ENCODE measurements around the gene RASA4B.
"Not testable (repeated sequence)": the region's sequence is repeated elsewhere in the genome, so short reads cannot be mapped to it uniquely, and the experiment has no call there.

The RASA4B gene

GRCh38 chr7:102478314-102479208 lies 39.0 kb downstream of the RASA4B start, which contains the start of gene POLR2J:
Gene POLR2J, minus strand, starts transcription at chr7:102478922. Its CDS starts 62 bp downstream, at chr7:102478860.
- FAIRE-seq; DNase-seq (ENCODE audit: insufficient read length, low spot score): not testable (repeated sequence)

DNA sequence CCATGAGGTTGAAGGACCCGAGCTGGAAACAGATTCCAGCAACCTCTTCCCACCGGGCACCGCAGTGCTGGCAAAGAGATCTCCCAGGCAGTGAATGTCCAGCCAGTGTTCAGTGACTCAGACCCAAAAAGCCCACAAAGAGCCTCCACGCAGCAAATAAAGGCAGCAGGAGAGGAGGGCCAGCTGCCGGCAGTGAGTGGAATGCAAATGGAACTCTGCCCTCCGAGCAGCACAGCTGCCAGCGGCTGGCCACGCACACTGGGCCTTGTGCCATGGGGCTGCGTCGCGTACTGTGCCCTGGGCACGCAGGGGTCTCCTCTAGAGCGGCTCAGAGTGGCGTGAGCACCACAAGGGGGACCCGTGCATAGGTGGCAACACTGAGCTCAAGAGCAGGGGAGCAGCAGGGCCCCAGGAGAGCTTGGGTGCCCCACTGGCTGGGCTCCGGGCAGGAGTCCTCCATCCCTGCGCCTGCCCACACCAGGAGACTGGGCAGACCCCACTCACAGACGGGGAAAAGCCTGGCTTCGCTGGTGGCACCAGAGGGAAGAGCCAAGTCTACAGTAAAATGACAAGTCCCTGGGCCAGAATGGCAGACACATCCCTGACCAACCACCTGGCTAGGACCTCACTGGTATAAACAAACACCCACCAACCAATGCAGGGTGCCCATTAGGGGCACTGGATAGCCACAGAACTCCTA lies 42.7 kb downstream of the RASA4B start:
- DNase-seq (ENCODE audit: insufficient read length, low spot score); FAIRE-seq: not testable (repeated sequence)

- not testable (repeated sequence) for DNase-seq (ENCODE audit: insufficient read length, low spot score); FAIRE-seq
Observed at GRCh38 chr7:102474116-102474515, 43.5 kb downstream of the RASA4B start.

- no peak for DNase-seq (ENCODE audit: insufficient read length, low spot score)
- FAIRE-seq, result no peak
Observed at GRCh38 chr7:102473271-102473991, 44.1 kb downstream of the RASA4B start.

DNA sequence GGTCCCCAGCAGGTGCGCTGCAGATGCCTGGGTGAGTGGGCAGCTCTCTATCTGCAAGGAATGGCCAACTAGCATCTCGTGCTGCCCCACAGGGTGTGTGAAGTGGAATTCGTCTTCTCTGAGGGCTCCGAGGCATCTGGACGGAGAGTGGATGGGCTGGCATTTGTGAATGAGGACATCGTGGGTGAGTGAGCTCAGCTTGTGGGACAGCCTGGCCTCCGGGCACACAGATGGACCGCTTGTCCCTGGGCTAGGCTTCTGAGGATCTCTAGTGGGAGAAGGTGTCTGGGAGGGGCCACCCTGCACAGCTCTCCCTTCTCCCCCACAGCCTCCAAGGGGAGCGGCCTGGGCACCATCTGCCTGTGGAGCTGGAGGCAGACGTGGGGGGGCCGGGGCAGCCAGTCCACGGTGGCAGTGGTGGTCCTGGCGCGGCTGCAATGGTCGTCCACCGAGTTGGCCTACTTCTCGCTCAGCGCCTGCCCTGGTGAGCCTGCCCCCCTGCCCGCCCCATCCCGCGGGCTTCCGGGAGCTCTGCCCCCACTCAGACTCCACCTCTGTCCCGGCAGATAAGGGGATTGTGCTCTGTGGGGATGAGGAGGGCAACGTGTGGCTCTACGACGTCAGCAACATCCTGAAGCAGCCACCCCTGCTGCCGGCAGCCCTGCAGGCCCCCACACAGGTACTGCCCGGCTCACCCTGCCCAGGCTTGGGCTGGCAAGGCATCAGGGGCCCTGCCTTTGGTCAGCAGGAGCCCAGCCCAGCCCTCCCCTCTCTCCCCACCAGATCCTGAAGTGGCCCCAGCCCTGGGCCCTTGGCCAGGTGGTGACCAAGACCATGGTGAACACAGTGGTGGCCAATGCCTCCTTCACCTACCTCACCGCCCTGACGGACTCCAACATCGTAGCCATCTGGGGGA lies 45.2 kb downstream of the RASA4B start:
- DNase-seq (ENCODE audit: insufficient read length, low spot score) (no peak), FAIRE-seq (no peak)

- FAIRE-seq (no peak), DNase-seq (ENCODE audit: insufficient read length, low spot score) (no peak)
Observed at GRCh38 chr7:102471791-102472125, 45.8 kb downstream of the RASA4B start.

- FAIRE-seq, result no peak
- no peak for DNase-seq (ENCODE audit: insufficient read length, low spot score)
Observed at GRCh38 chr7:102469972-102470825, 47.4 kb downstream of the RASA4B start.

GRCh38 chr7:102469351-102469971 lies 48.1 kb downstream of the RASA4B start:
- FAIRE-seq (no peak), DNase-seq (ENCODE audit: insufficient read length, low spot score) (no peak)

- no peak for FAIRE-seq
- no peak for DNase-seq (ENCODE audit: insufficient read length, low spot score)
Observed at GRCh38 chr7:102468478-102469350, 48.9 kb downstream of the RASA4B start.

GRCh38 chr7:102467581-102468477 lies 49.7 kb downstream of the RASA4B start:
- DNase-seq (ENCODE audit: insufficient read length, low spot score) (no peak), FAIRE-seq (no peak)

DNA sequence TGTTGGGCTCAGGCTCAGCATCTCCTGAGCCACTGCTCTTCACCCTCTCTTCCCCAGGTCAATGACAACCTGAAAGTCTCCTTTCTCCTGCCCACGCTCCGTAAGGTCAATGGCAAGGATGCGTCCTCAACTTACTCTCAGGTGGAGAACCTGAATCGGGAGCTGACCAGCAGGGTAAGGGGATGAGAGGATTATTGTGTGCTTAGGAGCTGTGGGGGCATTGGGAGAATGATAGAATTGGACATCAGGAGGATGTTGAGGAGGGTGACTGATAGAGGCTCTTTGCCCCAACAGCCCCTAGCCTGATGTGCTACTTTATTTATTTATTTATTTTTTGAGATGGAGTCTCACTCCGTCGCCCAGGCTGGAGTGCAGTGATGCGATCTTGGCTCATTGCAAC lies 51.5 kb downstream of the RASA4B start:
- DNase-seq (ENCODE audit: insufficient read length, low spot score), result no peak
- FAIRE-seq, result no peak

DNA sequence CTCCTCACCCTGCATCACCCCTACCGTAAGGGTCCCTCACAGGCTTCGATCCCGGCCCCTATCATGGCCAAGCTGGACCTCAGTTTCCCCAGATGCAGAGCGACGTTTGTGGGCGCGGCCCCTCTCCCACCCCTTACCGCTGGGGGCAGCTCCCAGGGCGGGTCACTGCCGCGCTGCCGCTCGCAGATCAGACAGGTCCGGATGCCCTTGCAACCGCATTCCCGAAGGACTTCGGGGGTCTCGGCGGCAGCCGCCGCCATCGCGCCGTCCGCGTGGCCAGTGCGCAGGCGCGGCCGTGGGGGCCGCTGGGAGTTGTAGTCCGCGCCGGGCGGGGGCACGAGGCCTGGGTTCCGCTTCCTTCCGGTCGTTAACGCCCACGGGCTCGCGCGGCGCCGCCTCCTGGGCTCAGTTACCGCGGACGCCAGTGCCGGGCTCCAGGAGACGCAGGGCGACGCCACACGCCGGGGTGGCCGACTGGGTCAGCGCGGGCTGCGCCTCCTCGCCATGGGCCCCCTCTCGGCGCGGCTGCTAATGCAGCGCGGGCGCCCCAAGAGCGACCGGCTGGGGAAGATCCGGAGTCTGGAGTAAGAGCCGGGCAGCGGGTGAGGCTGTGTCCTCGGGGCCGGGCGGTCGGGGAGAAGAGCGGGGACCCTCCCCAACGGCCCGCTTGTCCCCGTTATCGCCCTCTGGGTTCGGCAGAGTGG lies 52.8 kb downstream of the RASA4B start, which contains the start of the genes ALKBH4 and LRWD1:
ALKBH4 (minus strand) TSS at position 287 of the 704 bp plus-strand sequence; CDS start at position 260, 27 bp downstream.
LRWD1 (plus strand) TSS at position 408 of the 704 bp plus-strand sequence; CDS start at position 505, 97 bp downstream.
- peak; percentile 99 for DNase-seq (ENCODE audit: insufficient read length, low spot score)
- peak; percentile 86 for FAIRE-seq

DNA sequence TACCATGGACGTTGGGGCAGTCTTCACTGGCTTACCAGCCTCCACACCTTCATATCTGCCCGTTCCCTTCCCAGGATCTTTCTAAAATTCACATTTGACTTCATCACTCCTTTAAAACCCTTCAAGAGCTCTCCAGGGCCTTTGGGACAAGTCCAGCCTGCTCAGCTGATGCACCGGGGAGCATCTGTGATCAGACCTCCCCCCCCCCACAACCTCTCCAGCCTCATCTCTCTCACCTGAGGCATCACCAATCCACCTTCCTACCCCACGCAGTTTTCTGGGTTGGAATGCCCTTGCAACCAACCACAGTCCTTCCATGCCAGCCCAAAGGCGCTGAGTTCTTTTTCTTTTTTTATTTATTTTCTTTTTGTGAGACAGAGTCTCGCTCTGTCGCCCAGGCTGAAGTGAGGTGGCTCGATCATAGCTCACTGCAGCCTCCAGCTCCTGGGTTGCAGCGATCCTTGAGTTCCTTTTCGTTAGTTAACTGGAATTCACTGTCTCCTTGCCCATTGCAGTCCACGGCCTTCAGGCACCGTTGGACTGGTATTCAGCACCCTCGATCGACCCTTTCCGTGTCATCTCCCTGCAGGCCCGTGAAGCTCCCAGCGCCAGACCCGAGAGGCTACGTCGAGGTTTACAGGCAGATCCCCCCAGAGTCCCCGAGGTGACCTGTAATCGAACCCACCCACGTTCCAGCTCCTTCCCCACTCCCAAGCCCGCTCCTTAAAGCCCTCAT lies 53.6 kb downstream of the RASA4B start:
- peak; percentile 23 for FAIRE-seq
- no peak for DNase-seq (ENCODE audit: insufficient read length, low spot score)

DNA sequence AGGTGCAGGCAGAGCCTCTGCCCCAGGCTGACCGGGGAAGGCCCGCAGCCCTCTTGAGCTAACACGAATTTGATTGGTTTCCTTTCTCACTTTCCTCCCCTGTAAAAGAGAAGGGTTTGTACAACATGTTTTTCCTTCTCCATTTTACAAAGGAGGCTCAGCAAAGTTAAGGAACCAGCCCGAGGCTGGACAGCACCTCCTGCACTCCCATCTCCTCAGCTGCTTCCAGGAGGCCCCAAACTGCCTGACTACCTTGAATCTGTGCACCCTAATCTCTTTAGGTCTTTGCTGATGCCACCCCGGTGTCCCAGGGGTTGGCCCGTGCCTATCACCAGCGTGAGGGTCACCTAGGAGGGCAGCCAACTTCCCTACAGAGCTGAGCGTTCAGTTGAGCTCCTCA lies 57.1 kb downstream of the RASA4B start:
- no peak for DNase-seq (ENCODE audit: insufficient read length, low spot score)
- FAIRE-seq, result no peak

- no peak for DNase-seq (ENCODE audit: insufficient read length, low spot score)
- no peak for FAIRE-seq
Observed at GRCh38 chr7:102459221-102459844, 58.2 kb downstream of the RASA4B start.

Data from GM19239 (cell line).